Calu3 (cell line): ENCODE measurements around the gene ASAP2. TPM values are rescaled to one million over a fixed set of nuclear protein-coding genes. Genes with fewer than 3 reads are reported as not detected.

Experiments
- BruUV-seq: library from RNA; stranded (reverse); fragments of 400-500 nt; replicated peaks from 2 replicates; lab custom pipeline; 2021; lab: Mats Ljungman, UMichigan
- CTCF ChIA-PET: fragments of 300-600 bp; sonication (Branson Sonifier 250); formaldehyde crosslinking; loops from one replicate; lab custom pipeline; 2022; ENCODE audit warnings: antibody characterized with exemption; lab: Charles Lee
- DNase-seq: peaks from one replicate; pipeline ENCODE4 v3.0.0; 2022
- H3K27ac Mint-ChIP-seq: one replicate; pipeline ENCODE4 v1.8.0; 2022; ENCODE audit warnings: mixed read lengths; ENCODE audit not compliant: unreplicated experiment
- H3K27me3 Mint-ChIP-seq: one replicate; pipeline ENCODE4 v1.8.0; 2022; ENCODE audit warnings: mixed read lengths; ENCODE audit not compliant: unreplicated experiment
- H3K36me3 Mint-ChIP-seq: one replicate; pipeline ENCODE4 v1.8.0; 2022; ENCODE audit warnings: mild to moderate bottlenecking, moderate library complexity, mixed read lengths; ENCODE audit not compliant: insufficient read depth, unreplicated experiment
- H3K4me1 Mint-ChIP-seq: one replicate; pipeline ENCODE4 v1.8.0; 2022; ENCODE audit warnings: mild to moderate bottlenecking, low read depth, mixed read lengths; ENCODE audit not compliant: unreplicated experiment
- H3K4me3 Mint-ChIP-seq: one replicate; pipeline ENCODE4 v1.8.0; 2022; ENCODE audit warnings: mild to moderate bottlenecking, low read depth, moderate library complexity, mixed read lengths; ENCODE audit not compliant: unreplicated experiment
- H3K9me3 Mint-ChIP-seq: one replicate; pipeline ENCODE4 v1.8.0; 2022; ENCODE audit warnings: low read depth, mixed read lengths; ENCODE audit not compliant: unreplicated experiment
- intact Hi-C: fragments of 100-400 bp; cut with micrococcal nuclease; formaldehyde crosslinking; loops from one replicate; pipeline ENCODE4 v1.10.0; 2022; ENCODE audit not compliant: unreplicated experiment
- total RNA-seq: library from RNA; stranded (reverse); gene quantifications from 2 replicates; pipeline ENCODE4 v1.2.3, GENCODE V29; 2022
- TF ChIP-seq, protein P1 (sequence below): fragments of 200-600 bp; IDR thresholded peaks from one replicate; pipeline ENCODE4 v1.8.0; 2022; ENCODE audit warnings: antibody characterized with exemption; ENCODE audit not compliant: unreplicated experiment

Gene ASAP2
- total RNA-seq, 1 experiment from 2014 or later = 78.6 TPM

DNA sequence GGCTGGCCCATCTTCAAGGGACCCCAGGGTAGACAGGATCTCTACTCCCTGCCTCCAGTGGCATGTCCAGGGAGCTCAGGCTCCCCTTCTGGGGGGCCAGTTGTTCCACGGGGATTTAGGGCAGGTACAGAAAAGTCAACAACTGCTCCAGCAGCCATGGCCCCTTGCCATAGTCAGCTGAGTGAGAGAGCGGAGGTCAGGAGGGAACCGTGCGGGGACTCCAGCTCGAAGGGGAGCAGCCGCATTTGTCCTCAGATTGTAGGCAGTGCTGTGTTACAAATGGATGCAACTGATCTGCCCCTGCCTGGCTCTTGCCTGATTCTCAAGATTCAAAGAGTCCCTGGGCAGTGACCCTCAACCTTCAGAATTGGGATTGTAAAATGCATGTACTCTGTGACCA is 166.9 kb downstream of the ASAP2 start:
- Mint-ChIP-seq H3K36me3 (peaks cover 64% of the 10 kb centered on the region), H3K9me3 (no peaks in the 10 kb centered on the region), H3K27ac (no peak overlapping the region), H3K4me1 (no peaks in the 10 kb centered on the region), H3K4me3 (no peak overlapping the region), H3K27me3 (no peaks in the 10 kb centered on the region)
- intact Hi-C loops = no loop called here
- DNase-seq = no peak
- CTCF ChIA-PET = no interaction called here
- TF ChIP-seq, protein P1, sequence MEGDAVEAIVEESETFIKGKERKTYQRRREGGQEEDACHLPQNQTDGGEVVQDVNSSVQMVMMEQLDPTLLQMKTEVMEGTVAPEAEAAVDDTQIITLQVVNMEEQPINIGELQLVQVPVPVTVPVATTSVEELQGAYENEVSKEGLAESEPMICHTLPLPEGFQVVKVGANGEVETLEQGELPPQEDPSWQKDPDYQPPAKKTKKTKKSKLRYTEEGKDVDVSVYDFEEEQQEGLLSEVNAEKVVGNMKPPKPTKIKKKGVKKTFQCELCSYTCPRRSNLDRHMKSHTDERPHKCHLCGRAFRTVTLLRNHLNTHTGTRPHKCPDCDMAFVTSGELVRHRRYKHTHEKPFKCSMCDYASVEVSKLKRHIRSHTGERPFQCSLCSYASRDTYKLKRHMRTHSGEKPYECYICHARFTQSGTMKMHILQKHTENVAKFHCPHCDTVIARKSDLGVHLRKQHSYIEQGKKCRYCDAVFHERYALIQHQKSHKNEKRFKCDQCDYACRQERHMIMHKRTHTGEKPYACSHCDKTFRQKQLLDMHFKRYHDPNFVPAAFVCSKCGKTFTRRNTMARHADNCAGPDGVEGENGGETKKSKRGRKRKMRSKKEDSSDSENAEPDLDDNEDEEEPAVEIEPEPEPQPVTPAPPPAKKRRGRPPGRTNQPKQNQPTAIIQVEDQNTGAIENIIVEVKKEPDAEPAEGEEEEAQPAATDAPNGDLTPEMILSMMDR = no peak
- BruUV-seq = no TSS peak

DNA sequence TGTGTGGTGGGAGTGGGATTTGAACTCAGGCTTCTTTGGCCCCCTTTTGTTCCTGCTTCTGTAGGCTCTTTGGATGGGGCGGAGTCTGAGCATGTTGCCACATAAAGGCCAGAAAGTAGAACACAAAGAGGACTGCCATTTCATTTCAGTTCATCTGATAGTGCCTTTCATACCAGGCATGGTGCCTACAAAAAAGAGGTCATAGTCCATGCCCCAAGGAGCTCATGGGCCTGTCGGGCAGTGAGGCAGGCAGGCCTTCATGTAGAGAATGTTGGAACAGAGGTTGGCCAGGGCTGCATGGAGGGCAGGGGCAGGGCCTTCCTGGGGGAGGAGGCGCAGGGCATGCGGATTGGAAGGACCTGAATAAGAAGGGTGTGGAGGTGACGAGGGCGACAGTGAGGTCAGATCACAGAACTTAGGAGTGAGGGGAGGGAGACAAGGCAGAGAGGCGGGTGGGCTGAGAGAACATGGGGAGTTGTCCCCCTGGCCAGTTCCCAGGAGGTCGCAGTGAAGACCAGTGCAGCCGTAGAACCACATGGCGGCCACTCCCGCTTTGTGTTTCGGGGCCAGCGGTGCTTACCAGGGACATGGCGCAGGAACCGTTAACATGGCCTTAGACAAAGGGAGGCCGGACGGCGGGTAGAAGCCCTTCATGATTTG is 167.6 kb downstream of the ASAP2 start:
- H3K4me3 Mint-ChIP-seq = no peak overlapping the region
- CTCF ChIA-PET = interaction anchor here (0.6 kb wide), 1 partner anchor 120 kb away, joined by 6 read pairs; no protein-coding TSS in a partner anchor
- no peak overlapping the region for H3K27ac Mint-ChIP-seq

DNA sequence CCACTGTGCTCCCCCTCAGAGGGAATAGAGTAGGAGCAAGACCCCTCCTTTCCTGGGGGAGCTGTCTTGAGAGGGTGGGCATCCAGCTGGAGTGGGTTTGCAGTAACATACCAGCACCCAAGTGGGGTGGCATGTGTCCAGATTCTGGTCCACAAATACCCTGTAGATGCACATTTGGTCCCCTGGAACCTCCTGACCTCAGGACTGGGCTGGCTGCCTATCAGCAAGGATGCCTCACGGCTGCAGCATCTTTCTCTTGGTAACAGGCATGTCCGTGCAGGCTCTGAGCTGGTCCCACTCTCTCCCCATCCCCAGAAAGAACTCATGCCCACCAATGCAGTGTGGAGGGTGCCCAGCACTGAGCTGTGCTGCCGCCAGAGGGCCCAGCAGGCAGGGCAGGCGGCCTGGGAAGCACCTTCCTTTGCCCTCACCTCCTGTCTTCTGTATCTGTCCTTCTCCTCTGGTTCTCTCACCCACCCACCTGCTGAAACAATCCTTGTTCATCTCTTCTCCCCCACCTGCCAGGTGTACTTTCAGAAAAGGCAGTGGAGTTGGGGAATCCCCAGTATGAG is 169.3 kb downstream of the ASAP2 start:
- Mint-ChIP-seq H3K27me3 (no peaks in the 10 kb centered on the region), H3K27ac (no peak overlapping the region), H3K4me1 (peaks cover 5% of the 10 kb centered on the region), H3K4me3 (no peak overlapping the region), H3K9me3 (no peaks in the 10 kb centered on the region), H3K36me3 (peaks cover 57% of the 10 kb centered on the region)
- DNase-seq = no peak
- TF ChIP-seq, protein P1 = no peak
- no TSS peak for BruUV-seq
- CTCF ChIA-PET = interaction anchor here (0.9 kb wide), 1 partner anchor 196 kb away, joined by 3 read pairs; no protein-coding TSS in a partner anchor
- intact Hi-C loops = no loop called here

More for the DNA sequence above, 167.6 kb downstream of the ASAP2 start:
- TF ChIP-seq, protein P1 = no peak
- no peak for DNase-seq
- Mint-ChIP-seq H3K27me3 (no peaks in the 10 kb centered on the region), H3K9me3 (no peaks in the 10 kb centered on the region), H3K4me1 (no peaks in the 10 kb centered on the region), H3K36me3 (peaks cover 64% of the 10 kb centered on the region)
- BruUV-seq = no TSS peak
- intact Hi-C loops = no loop called here

DNA sequence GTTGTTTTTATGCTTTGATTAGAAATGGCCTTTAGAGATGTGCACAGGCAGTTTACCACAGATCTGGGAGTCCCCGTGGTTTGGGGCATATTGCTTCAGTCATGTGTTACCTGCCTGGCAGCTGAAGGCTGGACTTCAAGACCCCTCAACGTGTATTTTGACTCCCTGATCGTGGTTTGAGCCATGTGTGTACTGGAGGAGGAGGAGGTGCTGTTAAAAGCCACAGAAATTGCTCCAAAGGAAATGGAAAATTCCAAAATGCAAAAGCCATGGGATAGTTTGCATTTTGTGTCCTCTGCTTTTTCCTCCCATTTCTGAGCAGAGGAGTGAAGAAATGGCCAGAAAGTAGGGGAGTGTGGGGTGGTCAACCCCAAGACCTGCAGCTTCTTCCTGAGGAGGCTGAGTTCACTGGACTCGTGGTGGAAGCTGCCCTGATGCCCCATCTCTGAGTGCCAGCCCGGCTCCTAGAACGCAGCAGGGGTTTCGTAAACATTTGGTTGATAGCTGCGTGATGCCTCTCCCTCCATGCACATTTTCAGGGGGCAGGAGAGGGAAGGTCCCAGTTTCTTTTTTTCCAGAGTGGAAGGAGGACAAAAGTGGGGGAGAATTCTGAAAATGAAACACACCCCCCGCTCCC is 171.0 kb downstream of the ASAP2 start:
- Mint-ChIP-seq H3K27ac (no peak overlapping the region), H3K36me3 (peaks cover 59% of the 10 kb centered on the region), H3K9me3 (no peaks in the 10 kb centered on the region), H3K4me1 (peaks cover 12% of the 10 kb centered on the region), H3K4me3 (no peak overlapping the region), H3K27me3 (no peaks in the 10 kb centered on the region)
- TF ChIP-seq, protein P1 = no peak
- CTCF ChIA-PET = no interaction called here
- no peak for DNase-seq
- intact Hi-C loops = no loop called here
- no TSS peak for BruUV-seq
